GM19372 (cell line): ENCODE data around the gene PCP2.
"Not testable (repeated sequence)": the region's sequence is repeated elsewhere in the genome, so short reads cannot be mapped to it uniquely, and the experiment has no call there.

ENCODE experiments used
- ATAC-seq: cut with Tn5 transposase; IDR thresholded peaks from one replicate; pipeline ENCODE4 v1.9.1; 2021; ENCODE audit warnings: mild to moderate bottlenecking, low read depth, moderate library complexity; ENCODE audit not compliant: unreplicated experiment

The PCP2 gene

DNA sequence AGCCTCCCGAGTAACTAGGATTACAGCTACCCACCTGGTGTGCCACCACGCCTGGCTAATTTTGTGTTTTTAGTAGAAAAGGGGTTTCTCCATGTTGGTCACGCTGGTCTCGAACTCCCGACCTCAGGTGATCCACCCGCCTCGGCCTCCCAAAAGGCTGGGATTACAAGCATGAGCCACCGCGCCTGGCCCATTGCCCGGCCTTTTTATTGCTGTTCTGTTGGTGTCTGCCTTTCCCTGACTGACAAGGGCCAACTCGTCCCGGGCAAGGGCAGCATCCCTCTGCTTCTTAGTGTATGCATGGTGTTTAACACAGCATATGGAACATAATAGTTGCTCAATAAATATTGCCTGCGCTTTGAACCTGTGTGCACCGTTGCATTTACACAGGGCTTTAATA, 29.1 kb upstream of the PCP2 start:
- no peak for ATAC-seq

DNA sequence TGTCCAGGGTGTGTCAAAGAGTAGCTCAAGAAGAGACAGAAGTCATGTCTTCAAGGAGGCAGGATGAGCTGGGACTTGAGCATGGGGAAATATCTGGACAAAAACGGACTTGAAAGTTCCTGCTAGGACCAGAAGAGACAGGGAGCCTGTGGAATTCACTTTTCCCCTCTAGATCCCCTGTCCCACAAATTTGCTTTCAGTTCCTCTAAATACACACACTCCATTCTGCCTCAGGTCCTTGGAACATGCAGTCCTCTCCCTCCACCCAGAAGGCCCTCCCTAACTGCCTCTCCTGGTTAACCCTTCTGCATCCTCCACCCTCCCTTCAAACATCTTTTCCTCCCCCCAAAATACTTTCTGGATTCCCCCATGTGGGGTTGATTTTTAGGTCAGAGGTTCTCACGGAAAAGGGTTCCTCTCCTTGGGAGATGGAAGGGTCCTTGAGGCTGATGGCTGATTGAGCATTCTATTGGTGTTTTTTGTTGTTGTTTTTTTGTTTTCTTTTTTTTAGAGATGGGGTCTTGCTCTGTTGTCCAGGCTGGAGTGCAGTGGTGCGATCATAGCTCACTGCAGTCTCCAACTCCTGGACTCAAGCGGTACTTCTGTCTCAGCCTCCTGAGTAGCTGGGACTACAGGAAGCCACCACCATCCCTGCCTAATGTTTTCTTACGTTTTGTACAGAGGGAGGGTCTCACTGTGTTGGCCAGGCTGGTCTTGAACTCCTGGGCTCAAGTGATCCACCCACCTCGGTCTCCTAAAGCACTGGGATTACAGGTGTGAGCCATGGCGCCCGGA, 28.4 kb upstream of the PCP2 start:
- ATAC-seq: no peak

DNA sequence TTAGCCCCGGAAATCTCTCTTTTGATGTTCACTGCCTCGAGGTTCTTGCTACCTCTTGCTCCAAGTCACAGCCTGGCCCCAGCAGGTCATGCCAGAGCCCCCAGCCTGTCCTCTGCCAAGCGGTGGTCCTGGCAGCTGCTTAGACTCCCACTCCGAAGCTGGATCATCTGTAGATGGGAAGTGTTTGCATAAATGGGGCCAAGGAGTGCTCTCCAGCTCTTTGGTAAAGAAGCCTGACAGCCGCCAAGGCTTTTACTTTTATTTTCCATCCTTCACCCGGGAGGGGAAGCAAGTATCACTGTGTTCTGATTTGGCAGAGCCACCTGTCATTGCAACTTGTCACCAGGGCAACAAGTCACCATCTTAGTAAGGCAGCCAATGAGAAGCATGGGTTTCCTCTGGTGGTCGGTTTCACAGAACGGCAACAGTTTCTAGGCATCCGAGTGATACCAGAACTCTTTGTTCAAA, 24.7 kb upstream of the PCP2 start:
- no peak for ATAC-seq

DNA sequence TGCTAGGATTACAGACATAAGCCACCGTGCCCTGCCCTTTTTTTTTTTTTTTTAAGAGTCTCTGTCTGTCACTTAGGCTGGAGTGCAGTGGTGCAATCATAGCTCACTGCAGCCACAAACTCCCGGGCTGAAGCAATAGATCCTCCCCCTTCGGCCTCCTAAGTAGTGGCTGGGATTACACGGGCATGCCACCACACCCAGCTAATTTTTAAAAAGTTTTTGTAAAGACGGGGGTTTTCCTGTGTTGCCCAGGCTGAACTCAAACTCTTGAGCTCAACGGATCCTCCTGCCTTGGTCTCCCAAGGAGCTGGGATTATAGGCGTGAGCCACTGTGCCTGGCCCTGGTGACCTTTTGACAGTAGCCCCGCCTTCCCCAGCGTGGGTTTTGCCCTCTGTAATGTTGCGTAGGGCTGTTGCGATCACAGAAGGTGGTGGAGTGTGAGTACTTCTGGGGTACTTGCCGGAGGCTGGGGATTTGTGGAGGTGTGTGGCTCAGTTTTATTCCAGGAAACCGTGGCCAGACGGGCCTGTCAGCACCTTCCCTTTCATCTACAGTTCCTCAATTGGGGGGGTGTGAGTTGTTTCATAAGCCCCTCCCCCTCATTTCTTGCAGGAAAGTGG, 23.7 kb upstream of the PCP2 start:
- ATAC-seq: no peak

DNA sequence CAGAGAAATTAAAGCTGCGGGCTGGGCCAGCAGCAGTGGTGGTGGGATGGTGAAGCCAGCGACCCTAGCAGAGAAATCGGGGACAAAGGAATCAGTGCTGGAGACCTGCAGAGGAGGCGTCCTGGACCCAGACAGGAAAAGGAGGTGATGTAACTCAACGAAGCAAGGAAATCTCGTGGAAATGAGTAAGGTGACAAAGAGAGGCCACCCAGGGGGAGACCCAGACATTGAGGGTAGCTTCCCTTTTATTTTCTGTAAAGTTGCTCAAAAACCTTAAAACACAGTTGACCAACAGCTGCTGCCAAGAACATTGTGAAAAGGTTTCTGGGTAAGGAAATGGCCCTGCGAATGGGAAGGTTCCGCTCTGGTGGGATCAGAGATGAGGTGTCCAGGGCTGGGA, 22.1 kb upstream of the PCP2 start:
- no peak for ATAC-seq

DNA sequence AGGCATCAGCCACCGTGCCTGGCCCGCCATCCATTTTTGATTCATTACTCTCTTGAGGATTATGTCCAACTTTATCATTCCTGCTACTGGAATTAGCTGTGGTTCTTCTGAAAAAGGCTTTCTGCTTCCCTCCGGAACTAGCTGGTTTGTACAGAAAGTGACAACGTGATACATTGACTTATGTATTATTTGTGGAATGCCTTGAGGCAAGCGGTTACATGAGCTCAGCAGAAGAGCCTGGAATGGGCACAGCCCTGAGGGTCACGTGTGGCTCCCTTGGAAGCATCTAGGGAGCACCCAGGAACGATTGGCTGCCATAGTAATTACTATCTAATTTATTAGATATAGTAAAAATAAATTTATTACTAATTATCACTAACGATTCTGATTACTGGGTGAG, 20.9 kb upstream of the PCP2 start:
- no peak for ATAC-seq

DNA sequence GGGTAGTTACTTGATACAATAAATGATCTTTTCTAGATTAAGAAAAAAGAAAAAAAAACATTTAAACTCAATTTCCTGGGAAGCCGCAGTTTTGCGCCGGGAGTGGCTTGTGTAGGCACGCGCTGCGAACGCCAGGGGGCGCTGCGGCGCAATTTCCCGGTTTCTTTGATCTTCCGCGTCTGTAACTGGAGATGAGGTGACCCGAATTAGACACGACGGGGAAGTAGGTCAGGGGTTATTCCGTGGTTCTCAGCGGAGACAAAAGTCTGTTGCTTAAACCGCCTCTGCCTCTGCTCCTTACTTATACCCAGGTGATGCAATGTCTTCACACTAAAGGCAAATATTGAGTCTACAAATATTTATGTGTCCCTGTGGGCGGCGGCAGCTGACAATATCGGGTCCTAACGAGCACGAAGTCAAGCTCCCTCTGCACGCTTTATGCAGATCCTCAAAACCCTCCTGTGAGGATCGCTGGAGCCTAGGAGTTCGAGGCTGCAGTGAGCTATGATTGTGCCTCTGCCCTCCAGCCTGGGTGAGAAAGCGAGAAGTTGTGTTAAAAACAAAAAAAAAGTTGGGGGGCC, 18.6 kb upstream of the PCP2 start:
- ATAC-seq: no peak

DNA sequence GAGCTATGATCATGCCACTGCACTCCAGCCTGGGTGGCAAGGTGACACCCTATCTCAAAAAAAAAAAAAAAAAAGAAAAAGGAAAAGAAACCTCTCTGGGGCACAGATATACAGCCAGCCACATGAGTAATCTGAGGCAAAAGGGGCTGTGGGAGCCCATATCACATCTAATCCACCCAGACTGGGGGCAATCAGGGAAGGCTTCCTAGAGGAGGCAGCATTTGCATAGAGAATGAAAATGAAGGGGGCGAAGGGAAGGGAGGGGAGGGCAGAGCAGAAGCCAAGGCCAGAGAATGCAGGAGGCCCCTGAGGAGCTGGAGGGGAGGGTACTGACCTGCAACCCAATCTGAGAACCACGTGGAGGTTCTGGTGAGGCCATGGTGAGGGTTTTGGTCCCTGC, 16.6 kb upstream of the PCP2 start:
- ATAC-seq: no peak

DNA sequence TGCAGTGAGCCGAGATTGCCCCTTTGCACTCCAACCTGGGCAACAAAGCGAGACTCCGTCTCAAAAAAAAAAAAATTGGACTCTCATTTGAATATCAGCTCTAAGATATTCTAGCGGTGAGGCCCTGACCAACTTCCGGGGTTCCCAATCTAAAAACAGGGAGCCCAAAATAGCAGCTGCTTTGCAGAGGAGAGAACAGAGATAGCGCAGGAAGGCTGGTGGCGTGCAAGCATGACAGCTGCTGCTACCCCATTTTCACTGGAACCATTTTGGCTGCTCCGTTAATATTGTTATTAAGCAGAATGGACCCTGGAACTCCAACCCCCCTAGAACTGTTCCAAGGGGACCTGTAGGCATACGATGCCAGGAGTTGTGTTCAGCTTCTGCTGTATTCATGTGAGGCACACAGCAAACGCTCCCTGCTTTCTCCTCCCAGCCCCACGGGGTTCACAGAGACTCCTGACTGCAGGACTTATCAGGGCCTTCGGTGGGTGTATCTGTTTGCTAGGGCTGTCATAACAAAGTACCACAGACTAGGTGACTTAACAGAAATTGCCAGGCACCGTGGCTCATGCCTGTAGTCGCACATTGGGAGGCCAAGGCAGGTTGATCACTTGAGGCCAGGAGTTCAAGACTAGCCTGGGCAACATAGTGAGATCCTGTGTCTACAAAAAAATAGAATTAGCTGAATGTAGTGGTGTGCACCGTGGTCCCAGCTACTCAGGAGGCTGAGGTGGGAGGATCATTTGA, 14.9 kb upstream of the PCP2 start:
- ATAC-seq: no peak

DNA sequence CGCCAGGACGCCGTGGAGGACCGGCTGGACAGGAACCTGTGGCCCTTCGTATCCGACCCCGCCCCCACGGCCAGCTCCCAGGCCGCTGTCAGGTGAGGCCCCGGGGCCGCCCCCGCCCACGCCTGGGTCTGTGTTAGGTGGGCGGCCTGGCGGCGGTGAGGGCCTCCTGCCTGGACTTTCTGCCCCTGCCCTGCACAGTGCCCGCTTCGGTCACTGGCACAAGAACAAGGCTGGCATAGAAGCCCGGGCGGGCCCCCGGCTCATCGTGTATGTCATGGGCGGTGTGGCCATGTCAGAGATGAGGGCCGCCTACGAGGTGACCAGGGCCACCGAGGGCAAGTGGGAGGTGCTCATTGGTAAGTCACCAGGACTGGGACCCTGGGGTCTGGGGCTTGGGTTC, 13.6 kb upstream of the PCP2 start:
- no peak for ATAC-seq

DNA sequence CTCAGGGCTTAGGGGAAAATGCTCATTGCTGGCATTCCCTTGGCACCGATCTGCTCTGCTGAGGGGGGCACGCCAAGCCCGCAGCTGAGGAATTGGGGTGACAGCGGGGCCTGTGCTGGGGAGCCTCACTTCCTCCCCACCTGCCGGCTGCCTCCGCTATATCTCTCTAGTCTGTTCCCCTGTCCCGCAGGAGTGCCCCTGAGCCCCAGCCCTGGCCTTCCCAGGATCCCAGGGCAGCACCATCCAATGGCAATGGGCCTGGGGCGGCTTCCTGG, 12.8 kb upstream of the PCP2 start:
- ATAC-seq: no peak

DNA sequence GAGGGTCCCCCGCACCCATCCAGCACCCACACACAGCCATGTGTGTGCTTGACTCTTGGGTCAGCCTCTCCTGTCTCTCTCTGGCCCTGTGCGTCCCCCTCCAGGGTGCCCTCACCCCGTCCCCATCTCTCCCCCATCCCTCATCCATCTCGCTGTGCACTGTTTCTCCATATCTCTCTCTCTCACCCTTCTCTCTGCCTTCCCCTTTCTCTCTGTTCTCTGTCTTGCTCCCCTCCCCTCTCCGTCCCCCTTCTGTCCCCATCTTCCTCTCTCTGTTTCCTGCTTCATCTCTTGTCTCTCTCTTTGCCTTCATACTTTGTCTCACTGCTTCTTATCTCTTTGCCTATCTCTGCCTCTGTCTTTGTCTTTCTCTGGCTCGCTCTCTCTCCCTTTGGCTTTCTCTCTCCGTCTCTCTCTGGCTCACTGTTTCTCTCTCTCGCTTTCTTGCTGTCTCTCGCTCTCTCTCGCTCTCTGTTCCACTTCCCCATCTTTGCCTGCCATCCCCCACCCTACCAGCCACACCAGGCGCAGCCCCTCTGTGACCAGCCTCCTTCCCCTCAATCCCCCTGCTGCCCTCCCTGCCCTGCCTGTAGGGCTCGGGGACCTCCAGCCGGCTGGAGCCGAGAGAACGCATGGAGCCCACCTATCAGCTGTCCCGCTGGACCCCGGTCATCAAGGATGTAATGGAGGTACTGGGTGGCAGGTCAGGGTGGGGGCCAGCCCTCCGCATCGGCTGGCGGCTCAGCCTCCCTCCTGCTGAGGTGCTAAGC, 12.3 kb upstream of the PCP2 start:
- ATAC-seq: no peak

DNA sequence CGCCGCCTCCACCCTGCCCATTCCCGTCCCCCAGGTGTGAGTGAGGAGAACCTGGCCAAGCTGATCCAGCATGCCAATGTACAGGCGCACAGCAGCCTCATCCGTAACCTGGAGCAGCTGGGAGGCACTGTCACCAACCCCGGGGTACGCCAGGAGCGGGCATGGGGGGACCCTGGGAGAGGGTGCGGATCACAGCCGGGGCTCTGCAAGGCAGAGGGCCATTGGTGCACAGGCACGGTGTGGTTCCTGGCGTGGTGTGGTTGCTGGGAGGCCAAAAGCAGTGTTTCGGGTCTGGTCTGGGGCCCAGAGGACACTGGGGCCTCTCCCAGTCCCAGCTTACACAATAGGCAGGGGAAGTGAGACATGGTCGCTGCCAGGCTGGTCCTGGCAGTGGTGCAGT, 11.6 kb upstream of the PCP2 start:
- ATAC-seq: no peak

DNA sequence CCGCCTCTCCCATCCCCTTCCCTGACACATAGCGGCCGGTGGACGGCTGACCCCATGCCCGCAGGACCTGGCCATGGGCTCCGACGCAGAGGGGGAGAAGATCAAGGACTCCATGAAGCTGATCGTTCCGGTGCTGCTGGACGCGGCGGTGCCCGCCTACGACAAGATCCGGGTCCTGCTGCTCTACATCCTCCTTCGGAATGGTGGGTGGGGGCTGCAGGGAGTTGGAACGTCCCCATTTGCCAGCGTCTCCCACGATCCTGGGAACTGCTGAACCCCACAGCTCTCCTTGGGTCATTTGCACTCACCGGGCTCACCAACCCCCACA, 11.0 kb upstream of the PCP2 start:
- no peak for ATAC-seq

DNA sequence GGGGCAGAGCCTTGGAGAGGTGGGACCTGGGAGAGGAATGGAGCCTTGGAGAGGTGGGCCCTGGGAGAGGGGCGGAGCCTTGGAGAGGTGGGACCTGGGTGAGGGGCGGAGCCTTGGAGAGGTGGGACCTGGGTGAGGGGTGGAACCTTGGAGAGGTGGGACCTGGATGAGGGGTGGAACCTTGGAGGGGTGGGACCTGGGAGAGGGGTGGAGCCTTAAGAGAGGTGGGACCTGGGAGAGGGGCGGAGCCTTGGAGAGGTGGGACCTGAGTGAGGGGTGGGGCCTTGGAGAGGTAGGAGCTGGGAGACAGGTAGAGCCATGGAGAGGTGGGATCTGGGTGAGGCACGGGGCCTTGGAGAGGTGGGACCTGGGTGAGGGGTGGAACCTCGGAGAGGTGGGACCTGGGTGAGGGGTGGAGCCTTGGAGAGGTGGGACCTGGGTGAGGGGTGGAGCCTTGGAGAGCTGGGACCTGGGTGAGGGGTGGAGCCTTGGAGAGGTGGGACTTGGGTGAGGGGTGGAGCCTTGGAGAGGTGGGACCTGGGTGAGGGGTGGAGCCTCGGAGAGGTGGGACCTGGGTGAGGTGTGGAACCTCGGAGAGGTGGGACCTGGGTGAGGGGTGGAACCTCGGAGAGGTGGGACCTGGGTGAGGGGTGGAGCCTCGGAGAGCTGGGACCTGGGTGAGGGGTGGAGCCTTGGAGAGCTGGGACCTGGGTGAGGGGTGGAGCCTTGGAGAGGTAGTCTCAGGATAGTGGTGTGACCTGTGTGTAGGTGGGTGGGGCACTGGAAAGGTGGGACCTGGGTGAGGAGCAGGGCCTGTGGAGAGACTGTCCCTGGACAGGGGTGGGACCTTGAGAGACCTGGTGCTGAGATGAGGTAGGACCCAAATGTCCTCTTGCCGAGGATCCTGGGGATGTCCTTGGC, 10.4 kb upstream of the PCP2 start:
- ATAC-seq: not testable (repeated sequence)

DNA sequence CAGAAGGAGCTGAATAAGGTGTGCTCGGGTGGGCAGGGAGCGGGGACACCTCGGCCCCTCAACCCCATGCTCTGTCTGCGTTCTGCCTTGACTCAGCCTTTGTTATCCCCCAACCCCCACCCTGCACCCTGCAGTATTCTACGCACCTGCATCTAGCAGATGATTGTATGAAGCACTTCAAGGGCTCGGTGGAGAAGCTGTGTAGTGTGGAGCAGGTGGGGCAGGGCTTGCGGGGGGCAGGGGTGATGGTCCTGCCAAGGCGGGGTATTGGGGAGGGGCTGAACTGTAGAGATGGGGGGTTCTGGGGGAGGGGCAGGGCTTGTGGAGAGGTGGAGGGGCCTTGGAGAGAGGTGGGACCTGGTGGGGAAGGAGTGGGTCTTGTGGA, 9.5 kb upstream of the PCP2 start:
- no peak for ATAC-seq

DNA sequence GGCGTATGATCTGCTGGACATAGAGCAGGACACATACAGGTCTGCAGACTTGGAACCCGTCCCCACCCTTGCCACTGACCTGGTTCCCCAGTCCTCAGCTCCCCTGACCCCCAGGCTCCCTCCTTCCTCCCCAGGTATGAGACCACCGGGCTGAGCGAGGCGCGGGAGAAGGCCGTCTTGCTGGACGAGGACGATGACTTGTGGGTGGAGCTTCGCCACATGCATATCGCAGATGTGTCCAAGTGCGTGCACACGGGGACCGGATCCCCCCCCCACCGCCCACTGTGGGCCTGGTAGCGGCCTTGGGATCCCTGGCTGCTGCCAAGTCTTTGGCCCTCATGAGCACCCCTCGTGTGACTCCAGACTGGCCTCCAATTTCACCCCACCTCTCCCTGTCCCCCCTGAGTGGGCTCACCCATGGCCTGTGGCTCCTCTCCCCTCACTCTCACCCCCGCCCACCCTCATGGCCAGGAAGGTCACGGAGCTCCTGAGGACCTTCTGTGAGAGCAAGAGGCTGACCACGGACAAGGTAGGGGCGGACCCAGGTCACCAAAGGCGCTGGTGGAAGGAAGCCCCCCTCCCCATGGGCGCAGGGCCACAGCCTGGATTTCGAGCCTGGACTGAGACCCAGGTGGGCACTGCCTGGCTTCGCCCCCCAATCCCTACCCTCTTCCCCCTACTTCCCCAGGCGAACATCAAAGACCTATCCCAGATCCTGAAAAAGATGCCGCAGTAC, 8.9 kb upstream of the PCP2 start:
- ATAC-seq: no peak

DNA sequence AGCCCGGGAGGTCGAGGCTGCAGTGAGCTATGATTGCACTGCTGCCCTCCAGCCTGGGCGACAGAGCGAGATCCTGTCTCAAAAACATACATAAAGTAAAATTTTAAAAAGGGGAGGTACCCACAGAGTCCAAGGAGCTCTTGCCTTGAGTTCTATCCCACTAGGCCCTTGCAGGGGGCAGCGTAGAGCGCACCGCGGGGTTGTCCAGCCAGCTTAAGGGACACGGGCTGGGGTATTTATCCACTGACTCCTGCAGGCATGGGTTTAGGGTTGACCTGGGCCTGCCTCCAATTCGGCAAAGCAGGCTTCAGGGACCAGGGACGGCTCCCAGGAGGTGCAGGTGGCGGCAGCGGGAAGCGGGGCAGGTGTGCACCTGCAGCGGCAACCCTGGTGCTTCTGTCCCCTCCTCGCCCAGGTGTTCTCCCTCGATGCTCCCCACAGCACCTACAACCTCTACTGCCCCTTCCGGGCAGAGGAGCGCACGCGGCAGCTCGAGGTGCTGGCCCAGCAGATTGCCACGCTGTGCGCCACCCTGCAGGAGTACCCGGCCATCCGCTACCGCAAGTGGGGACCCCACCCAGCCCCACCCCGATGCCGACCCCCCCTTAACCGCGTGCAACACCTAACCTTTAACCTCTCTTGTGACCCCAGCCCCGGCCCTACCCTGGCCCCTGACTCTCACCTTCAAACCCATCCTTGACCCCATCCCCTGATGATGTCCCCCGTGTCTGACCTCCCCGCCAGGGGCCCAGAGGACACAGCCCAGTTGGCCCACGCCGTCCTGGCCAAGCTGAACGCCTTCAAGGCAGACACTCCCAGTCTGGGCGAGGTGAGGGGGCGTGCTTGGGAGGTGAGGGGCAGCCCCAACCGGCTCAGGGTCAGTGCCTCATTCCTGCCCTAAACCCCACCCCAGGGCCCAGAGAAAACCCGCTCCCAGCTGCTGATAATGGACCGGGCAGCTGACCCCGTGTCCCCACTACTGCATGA, 8.1 kb upstream of the PCP2 start:
- ATAC-seq: no peak
